ENCODE data around the gene ADISSP. TPM values are rescaled to one million over a fixed set of nuclear protein-coding genes. Genes with fewer than 3 reads are reported as not detected.

ADISSP gene
- total and polyA plus RNA-seq, 2 of the 8 experiments (the other 6 are each of a cell fraction or from before 2014, with no cell fraction given): 111 to 141 TPM

GRCh38 chr20:3797592-3798372 lies 30.2 kb upstream of the ADISSP start:
- no peak for FAIRE-seq
- peaks cover 3% of the 10 kb centered on the region in 2 experiments for H4K20me1 ChIP-seq (replicated peaks in 1 of 2; ENCODE audit: control insufficient read depth in 1 of 2, insufficient read depth in 2 of 2, low read length in 2 of 2)
- no peak overlapping the region; the same call in 1 of the 2 replicates for H2AK5ac ChIP-seq (ENCODE audit: low read depth, low read length)
- POLR2A ChIA-PET (ENCODE audit: partially characterized antibody): no interaction called here
- 79% methylated on average over 14 of the region's 19 CpGs; no CpG with 5 or more reads in 1 of the 2 experiments for WGBS, 2 experiments (ENCODE audit: extremely low coverage in 1 of 2, insufficient coverage in 1 of 2, insufficient read length in 1 of 2, insufficient replicate concordance in 2 of 2, low coverage in 1 of 2, low lambda C conversion rate in 2 of 2, missing lambda C conversion rate in 1 of 2)
- no peak overlapping the region for H4K8ac ChIP-seq (ENCODE audit: extremely low read depth, insufficient read depth, low read length)
- DNase-seq (ENCODE audit: low read depth in 1 of 2, low spot score in 2 of 2): no peak
- no peak overlapping the region for H3K18ac ChIP-seq (ENCODE audit: extremely low read depth, low read length)
- H3K23me2 ChIP-seq (ENCODE audit: low read depth, low read length): peaks cover 9% of the 10 kb centered on the region; the same call in 1 of the 2 replicates
- H3K4me1 ChIP-seq (replicated peaks in 1 of 4; ENCODE audit: control insufficient read depth in 3 of 4, insufficient read depth in 4 of 4, low read length in 3 of 4): peaks cover 5 to 35% (median 28%) of the 10 kb centered on the region in 4 experiments
- H3K79me1 ChIP-seq (ENCODE audit: low read depth, low read length): no peaks in the 10 kb centered on the region; the same call in 1 of the 2 replicates
- no peaks in the 10 kb centered on the region; a peak in 1 of 4 replicates for H3K79me2 ChIP-seq (ENCODE audit: control insufficient read depth in 1 of 2, insufficient read depth in 2 of 2, low read length in 2 of 2)
- H2BK20ac ChIP-seq (ENCODE audit: low read length): no peak overlapping the region
- peaks cover 0 to 3% (median 0%) of the 10 kb centered on the region in 4 experiments; a peak in 1 of 7 replicates for H3K27me3 ChIP-seq (replicated peaks in 1 of 4; ENCODE audit: control insufficient read depth in 3 of 4, extremely low read depth in 1 of 4, insufficient read depth in 3 of 4, low read length in 3 of 4)
- H3K56ac ChIP-seq (replicated peaks; ENCODE audit: insufficient read length, low read depth, low read length): no peak overlapping the region
- H3K27ac ChIP-seq (ENCODE audit: low read depth, low read length): no peak overlapping the region
- H3K9ac ChIP-seq (replicated peaks in 1 of 4; ENCODE audit: extremely low read depth in 1 of 4, low read depth in 3 of 4, low read length in 3 of 4): no peak overlapping the region
- H3K4me2 ChIP-seq (ENCODE audit: insufficient read depth in 1 of 2, low read depth in 2 of 2, low read length in 2 of 2): peak overlapping the region; percentile 63 to 98; a peak in 2 of 4 replicates
- no peak overlapping the region for H3K4ac ChIP-seq (replicated peaks; ENCODE audit: insufficient read length, low read depth, low read length)
- H3K9me3 ChIP-seq (ENCODE audit: insufficient read depth in 2 of 2, low read depth in 1 of 2, low read length in 1 of 2): no peaks in the 10 kb centered on the region
- H3K23ac ChIP-seq (ENCODE audit: insufficient read length): no peak overlapping the region
- no peak overlapping the region for H2BK5ac ChIP-seq (ENCODE audit: low read depth, low read length)
- H2BK12ac ChIP-seq (ENCODE audit: low read depth, low read length): peak overlapping the region; percentile 35; the same call in 1 of the 2 replicates
- CTCF ChIA-PET (ENCODE audit: partially characterized antibody): interaction anchor here (0.6 kb wide), 1 partner anchor 744 kb away, joined by 3 read pairs; no protein-coding TSS in a partner anchor
- no peak overlapping the region for H4K5ac ChIP-seq (ENCODE audit: insufficient read length, low read depth, low read length)
- H4K91ac ChIP-seq (replicated peaks; ENCODE audit: insufficient read length, low read length): no peak overlapping the region
- H2BK15ac ChIP-seq (ENCODE audit: low read length): no peak overlapping the region
- H3K4me3 ChIP-seq (ENCODE audit: extremely low read depth in 1 of 4, insufficient read depth in 2 of 4, low read depth in 3 of 4, low read length in 4 of 4): peak overlapping the region in 1 of 4 experiments; percentile 85; a peak in 1 of 8 replicates
- no peak overlapping the region for H2BK120ac ChIP-seq (replicated peaks; ENCODE audit: low read depth, low read length)
- H3K36me3 ChIP-seq (ENCODE audit: control insufficient read depth in 2 of 4, insufficient read depth in 4 of 4, low read length in 3 of 4): peaks cover 4 to 16% (median 15%) of the 10 kb centered on the region in 4 experiments; a peak in 7 of 8 replicates
- H3K14ac ChIP-seq (ENCODE audit: insufficient read length): no peak overlapping the region
- H2AFZ ChIP-seq (ENCODE audit: low read length): no peak overlapping the region
- no peak for TF ChIP-seq CEBPB (IDR thresholded peaks at IDR 0.05; ENCODE audit: low read depth, low read length)
- TF ChIP-seq RBBP5 (IDR thresholded peaks at IDR 0.05; ENCODE audit: borderline replicate concordance, low read depth, low read length): no peak
- no peak for TF ChIP-seq RAD21 (IDR thresholded peaks at IDR 0.05 in 1 of 2, conservative IDR thresholded peaks at IDR 0.05 in 1 of 2; ENCODE audit: low read depth in 2 of 2, low read length in 2 of 2)
- TF ChIP-seq GTF2F1 (IDR thresholded peaks at IDR 0.05; ENCODE audit: borderline replicate concordance, low read depth, low read length): no peak
- TF ChIP-seq POU5F1 (IDR thresholded peaks at IDR 0.05; ENCODE audit: low read depth, low read length): no peak
- no peak for TF ChIP-seq JUND (IDR thresholded peaks at IDR 0.05; ENCODE audit: low read length)
- TF ChIP-seq RNF2 (IDR thresholded peaks at IDR 0.05; ENCODE audit: borderline replicate concordance, low read depth, low read length, missing control alignments, poor library complexity, severe bottlenecking): no peak
- no peak for TF ChIP-seq TBP (IDR thresholded peaks at IDR 0.05; ENCODE audit: low read depth, low read length)
- TF ChIP-seq KDM4A (IDR thresholded peaks at IDR 0.05; ENCODE audit: low read depth, low read length, severe bottlenecking): no peak
- no peak for TF ChIP-seq PHF8 (conservative IDR thresholded peaks at IDR 0.05; ENCODE audit: low read depth, low read length)
- no peak for TF ChIP-seq BRCA1 (IDR thresholded peaks at IDR 0.05; ENCODE audit: low read depth, low read length)
